GM12874 (cell line): ENCODE results near the gene IL1RAP.

Source experiments
- CTCF ChIP-seq: IDR thresholded peaks from 2 replicates; pipeline ENCODE4 v1.5.1; 2011; ENCODE audit warnings: low read depth, mild to moderate bottlenecking, control low read depth, low read length, moderate library complexity; ENCODE audit not compliant: insufficient read depth

Gene IL1RAP

GRCh38 chr3:190624282-190624681 is 110.4 kb downstream of the IL1RAP start:
- no peak for TF ChIP-seq CTCF

- TF ChIP-seq CTCF = no peak
Measured at GRCh38 chr3:190626951-190627620, 113.2 kb downstream of the IL1RAP start.

DNA sequence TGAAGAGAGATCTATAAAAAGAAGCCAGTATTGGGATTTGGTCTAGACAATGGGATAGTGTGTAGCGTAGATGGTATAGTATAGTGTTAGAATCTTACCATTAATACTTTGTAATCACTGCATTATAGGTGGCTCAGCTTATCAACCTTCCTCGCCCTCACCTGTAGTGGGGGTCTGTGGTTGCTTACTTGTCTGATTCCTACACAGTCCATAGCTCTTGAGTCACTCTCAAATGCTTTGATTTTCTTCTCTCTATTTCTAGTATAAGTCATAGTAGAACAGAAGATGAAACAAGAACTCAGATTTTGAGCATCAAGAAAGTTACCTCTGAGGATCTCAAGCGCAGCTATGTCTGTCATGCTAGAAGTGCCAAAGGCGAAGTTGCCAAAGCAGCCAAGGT is 115.2 kb downstream of the IL1RAP start:
- no peak for TF ChIP-seq CTCF

DNA sequence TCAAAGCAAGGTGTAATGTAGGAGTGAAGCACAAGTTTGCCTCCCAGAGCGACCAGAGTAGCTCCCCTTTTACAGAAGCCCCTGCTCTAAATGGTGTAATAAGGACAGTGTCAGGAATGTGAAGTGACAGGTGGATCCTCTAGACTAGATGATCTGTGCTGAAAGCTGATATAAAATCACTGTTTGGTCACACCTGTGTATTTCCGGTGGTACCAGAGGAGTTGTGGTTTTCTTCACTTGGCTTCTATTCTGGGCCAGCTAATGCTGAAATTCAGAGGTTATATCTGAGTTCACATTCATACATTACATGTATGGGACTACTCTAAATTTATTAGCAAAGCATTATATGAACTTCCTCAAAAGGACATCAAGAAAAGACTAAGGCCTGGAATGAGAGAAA is 117.4 kb downstream of the IL1RAP start:
- TF ChIP-seq CTCF = no peak

GRCh38 chr3:190641564-190641963 is 127.7 kb downstream of the IL1RAP start:
- TF ChIP-seq CTCF = no peak

DNA sequence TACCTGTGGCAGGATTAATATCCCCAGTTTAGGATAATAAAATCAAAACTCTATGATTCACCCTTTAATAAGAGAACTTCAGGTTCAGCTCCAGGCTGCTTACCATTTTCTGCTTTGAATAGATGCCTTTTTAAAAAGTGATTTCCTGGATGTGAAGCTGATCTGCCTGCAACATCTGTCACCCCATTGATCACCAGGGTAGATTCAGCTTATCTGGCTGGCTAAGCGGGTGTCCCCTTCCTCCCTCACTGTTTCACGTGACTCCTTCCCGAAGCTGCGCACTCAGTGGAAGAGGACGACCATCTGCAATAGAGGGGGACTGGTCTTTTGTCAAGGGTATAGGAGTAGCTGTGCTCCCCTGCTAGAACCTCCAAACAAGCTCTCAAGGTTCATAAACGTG is 128.1 kb downstream of the IL1RAP start:
- no peak for TF ChIP-seq CTCF

GRCh38 chr3:190644035-190644434 is 130.2 kb downstream of the IL1RAP start:
- TF ChIP-seq CTCF = no peak

GRCh38 chr3:190644766-190645165 is 130.9 kb downstream of the IL1RAP start:
- no peak for TF ChIP-seq CTCF
